22Rv1 (cell line): ENCODE results near the gene FAM81A.

Experiments used
- H3K27ac ChIP-seq: fragments of 450-650 bp; 2 replicates; pipeline ENCODE4 v1.5.1; 2017
- CTCF ChIP-seq: fragments of 450-650 bp; IDR thresholded peaks from 2 replicates; pipeline ENCODE4 v1.5.1; 2017; ENCODE audit warnings: mild to moderate bottlenecking
- ZFX ChIP-seq: fragments of 450-650 bp; IDR thresholded peaks from 2 replicates; pipeline ENCODE4 v1.6.1; 2017; ENCODE audit warnings: antibody characterized with exemption, borderline replicate concordance

The FAM81A gene

GRCh38 chr15:59555696-59556095, 117.7 kb downstream of the FAM81A start:
- TF ChIP-seq ZFX (no peak), CTCF (no peak)
- no peak overlapping the region for H3K27ac ChIP-seq

DNA sequence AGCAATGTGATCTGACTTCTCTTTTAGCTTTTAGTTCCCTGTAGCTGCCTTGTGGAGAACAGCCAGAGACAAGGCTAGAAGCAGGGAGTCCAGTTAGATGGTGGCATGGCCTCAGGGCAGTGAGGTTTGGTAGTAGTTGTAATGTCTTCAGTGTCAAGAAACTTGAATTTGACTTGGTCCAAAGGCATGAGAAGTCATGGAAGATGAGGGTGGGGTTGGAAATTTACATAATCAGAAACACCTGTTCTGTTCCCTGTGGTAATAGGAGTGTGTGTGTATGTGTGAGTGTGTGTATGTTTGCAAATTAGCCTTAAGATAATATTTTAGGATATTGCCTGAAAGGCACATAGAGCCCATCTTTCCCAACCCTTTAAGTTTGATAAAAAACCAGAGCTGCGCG, 118.4 kb downstream of the FAM81A start:
- TF ChIP-seq CTCF (no peak), ZFX (no peak)
- H3K27ac ChIP-seq: no peak overlapping the region

DNA sequence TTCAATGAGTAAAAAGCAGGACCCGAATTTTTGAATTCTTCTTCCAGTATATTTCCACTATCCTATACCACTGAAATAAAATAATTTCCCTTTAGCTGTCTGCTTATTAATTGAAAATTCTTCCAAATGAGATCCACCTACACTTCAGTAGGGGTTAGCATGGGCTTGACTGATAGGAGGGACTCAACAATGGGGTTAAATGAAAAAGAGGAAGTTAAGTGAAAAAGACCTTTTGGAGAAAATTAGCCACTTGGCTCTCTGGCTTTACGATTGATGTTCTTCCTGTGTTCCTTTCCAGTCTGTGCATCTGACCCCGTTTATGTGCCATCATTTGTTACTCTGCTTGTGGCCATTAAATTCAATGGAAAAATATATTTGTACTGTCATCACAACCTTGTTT, 119.6 kb downstream of the FAM81A start:
- no peak overlapping the region for H3K27ac ChIP-seq
- TF ChIP-seq ZFX: no peak
- no peak for TF ChIP-seq CTCF

DNA sequence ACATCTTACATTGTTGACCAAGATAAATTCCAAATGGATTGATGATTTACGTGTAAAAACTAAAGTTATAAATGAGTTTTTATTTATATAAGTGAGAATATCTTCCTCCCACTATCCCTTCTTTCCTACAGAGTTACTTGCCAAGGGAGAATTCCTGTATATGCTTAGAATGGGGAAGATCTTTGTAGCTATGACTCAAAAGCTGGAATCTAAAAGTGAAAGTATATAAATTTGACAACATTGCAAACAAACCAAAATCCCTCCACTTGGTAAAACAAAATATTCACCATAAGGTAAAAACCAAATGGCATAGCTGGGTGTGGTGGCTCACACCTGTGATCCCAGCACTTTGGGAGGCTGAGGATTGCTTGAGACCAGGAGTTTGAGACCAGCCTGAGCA, 120.9 kb downstream of the FAM81A start:
- no peak for TF ChIP-seq CTCF
- no peak for TF ChIP-seq ZFX
- no peak overlapping the region for H3K27ac ChIP-seq

- TF ChIP-seq ZFX: no peak
- no peak for TF ChIP-seq CTCF
- no peak overlapping the region for H3K27ac ChIP-seq
Measured at GRCh38 chr15:59561547-59561946, 123.6 kb downstream of the FAM81A start.

GRCh38 chr15:59562448-59563186, 124.6 kb downstream of the FAM81A start:
- TF ChIP-seq ZFX (no peak), CTCF (no peak)
- no peak overlapping the region for H3K27ac ChIP-seq

DNA sequence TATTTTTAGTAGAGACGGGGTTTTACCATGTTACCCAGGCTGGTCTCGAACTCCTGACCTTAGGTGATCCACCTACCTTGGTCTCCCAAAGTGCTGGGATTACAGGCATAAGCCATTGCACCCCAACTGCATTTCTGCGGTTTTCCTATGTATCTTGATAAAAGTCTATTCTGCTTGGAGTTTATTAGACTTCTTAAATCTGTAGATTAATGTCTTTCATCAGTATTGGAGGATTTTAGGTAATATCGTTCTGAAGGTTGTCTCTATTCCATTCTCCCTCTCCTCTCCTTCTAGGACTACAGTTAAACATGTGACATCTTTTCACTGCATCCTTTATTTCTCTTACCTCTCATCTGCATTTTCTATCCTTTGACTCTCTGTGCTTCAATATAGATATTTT, 127.3 kb downstream of the FAM81A start:
- H3K27ac ChIP-seq: no peak overlapping the region
- TF ChIP-seq CTCF: no peak
- TF ChIP-seq ZFX: no peak
